GM12865 (cell line): ENCODE data around the gene GCDH.

Experiments
- DNase-seq: peaks from one replicate; pipeline ENCODE4 v3.0.0; 2010; ENCODE audit warnings: low read depth
- H3K4me3 ChIP-seq: 2 replicates; pipeline ENCODE4 v1.5.1; 2011; ENCODE audit warnings: mild to moderate bottlenecking, low read depth, low read length, control low read depth
- TF ChIP-seq, protein P1 (sequence below): IDR thresholded peaks from 2 replicates; pipeline ENCODE4 v1.5.1; 2011; ENCODE audit warnings: low read length, control low read depth, low read depth, inconsistent platforms; ENCODE audit not compliant: insufficient read depth; ENCODE audit errors: missing control alignments

The GCDH gene

DNA sequence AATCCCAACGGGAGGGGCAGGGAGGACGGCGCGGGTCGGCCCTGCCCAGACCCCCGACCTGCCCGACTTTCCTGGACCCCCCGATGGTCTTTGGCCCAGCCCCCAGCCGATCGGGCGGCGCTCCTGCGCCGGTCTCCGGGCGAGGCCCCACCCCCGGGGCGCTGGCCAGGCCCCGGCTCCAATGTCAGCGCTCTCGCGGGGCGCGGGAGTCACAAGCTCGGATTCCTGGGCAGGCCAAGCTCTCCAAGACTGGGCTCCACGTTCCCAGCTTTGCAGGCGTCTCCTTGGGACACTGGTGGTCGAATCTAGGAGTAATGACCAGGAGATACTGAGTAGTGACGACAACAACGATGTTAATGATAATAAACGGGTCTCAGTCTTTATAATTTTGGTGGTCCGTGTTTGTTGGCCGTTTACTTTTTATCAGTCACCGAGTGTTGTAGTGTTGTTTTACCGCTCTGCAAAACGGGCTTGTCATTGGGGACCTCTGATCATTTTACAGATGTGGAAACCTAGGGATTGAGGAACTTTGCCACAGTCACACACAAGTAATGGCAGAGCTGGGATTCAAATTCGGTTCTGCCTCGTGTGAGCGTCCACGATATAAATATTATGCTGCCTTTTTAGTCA is 55.2 kb downstream of the GCDH start:
- H3K4me3 ChIP-seq, result peak overlapping the region; percentile 86
- peak; percentile 82 for DNase-seq
- TF ChIP-seq, protein P1, sequence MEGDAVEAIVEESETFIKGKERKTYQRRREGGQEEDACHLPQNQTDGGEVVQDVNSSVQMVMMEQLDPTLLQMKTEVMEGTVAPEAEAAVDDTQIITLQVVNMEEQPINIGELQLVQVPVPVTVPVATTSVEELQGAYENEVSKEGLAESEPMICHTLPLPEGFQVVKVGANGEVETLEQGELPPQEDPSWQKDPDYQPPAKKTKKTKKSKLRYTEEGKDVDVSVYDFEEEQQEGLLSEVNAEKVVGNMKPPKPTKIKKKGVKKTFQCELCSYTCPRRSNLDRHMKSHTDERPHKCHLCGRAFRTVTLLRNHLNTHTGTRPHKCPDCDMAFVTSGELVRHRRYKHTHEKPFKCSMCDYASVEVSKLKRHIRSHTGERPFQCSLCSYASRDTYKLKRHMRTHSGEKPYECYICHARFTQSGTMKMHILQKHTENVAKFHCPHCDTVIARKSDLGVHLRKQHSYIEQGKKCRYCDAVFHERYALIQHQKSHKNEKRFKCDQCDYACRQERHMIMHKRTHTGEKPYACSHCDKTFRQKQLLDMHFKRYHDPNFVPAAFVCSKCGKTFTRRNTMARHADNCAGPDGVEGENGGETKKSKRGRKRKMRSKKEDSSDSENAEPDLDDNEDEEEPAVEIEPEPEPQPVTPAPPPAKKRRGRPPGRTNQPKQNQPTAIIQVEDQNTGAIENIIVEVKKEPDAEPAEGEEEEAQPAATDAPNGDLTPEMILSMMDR, result no peak

DNA sequence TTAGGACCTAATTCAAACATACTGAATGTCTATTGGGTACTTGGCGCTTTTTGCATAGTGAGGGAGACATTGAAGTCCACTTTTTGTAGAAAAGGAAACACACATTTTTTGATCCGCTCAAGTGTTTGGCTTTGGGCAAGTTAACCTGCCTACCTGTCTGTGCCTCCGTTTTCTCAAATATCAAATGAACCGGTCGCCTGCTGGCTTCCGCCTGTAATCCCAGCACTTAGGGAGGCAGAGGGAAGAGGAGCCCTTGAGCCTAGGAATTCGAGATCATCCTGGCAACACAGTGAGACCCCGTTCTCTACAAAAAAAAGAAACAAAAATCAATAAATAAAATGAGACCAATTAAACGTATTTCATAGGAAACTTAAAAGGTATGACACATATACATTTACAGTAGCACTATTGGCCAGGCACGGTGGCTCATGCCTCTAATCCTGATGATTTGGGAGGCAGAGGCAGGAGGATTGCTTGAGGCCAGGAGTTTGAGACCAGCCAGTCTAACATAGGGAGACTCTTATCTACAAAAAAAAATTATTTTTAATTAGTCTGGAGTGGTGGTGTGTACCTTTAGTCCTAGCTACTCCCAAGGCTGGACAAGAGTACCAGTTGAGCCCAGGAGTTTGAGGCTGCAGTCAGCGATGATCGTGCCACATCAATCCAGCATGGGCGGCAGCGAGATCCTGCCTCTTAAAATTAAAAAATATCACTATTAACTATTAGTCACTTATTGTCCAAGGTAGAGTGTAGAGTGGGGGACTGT is 56.0 kb downstream of the GCDH start:
- no peak for DNase-seq
- TF ChIP-seq, protein P1, result no peak
- H3K4me3 ChIP-seq, result peak overlapping the region; percentile 86

DNA sequence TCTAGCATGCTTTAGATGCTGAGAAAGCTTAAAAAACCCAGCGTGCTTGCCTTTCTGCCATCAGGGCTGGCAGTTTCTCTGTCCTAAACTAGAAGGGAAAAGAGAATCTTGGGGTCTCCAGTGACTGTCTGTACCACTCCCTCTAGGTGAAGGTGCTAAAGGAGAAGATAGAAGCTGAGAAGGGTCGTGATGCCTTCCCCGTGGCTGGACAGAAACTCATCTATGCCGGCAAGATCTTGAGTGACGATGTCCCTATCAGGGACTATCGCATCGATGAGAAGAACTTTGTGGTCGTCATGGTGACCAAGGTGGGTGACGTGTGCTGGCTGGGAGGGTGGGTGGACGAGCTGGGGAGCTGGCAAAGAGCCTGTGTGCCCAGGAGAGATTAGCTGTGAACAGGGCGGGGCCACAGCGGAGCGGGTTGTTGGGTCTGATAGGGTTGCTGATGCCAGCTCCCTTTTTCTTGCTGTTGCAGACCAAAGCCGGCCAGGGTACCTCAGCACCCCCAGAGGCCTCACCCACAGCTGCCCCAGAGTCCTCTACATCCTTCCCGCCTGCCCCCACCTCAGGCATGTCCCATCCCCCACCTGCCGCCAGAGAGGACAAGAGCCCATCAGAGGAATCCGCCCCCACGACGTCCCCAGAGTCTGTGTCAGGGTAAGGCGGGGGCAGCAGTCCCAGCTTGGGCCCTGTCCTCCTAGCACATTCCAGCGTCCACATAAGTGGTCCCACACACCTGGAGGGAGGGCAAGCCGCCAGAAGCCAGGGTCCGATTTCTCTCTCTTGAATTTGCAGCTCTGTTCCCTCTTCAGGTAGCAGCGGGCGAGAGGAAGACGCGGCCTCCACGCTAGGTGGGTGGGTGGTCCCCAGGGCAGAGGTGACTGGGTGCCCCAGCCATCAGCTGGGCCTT is 57.0 kb downstream of the GCDH start:
- TF ChIP-seq, protein P1, result no peak
- H3K4me3 ChIP-seq, result no peak overlapping the region
- no peak for DNase-seq

DNA sequence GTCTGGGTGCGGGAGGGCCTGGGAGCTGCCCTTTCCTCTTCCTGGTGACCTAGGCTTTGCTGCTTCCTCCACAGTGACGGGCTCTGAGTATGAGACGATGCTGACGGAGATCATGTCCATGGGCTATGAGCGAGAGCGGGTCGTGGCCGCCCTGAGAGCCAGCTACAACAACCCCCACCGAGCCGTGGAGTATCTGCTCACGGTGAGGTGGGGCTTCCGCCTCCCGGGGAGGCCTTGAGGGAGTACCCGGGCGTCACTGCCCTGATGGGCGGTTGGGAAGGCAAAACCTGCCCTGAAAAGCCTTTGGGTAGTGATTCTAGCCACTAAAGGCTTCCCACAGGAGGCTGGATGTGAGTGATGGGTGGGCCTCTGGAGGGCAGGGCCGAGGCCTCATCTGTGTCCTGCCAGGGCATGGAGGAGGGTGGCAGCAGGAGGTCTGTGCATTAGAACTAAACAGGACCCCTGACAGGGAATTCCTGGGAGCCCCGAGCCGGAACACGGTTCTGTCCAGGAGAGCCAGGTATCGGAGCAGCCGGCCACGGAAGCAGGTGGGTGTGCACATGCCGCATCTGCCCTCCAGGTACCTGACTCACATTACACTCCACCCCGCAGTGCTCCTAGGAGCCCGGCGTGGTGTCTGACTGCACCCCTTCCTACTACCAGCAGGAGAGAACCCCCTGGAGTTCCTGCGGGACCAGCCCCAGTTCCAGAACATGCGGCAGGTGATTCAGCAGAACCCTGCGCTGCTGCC is 57.8 kb downstream of the GCDH start:
- TF ChIP-seq, protein P1, result no peak
- no peak for DNase-seq
- H3K4me3 ChIP-seq, result no peak overlapping the region
